SKM-1 treated with dmso at 0.1 percent for 144 hours (cell line): ENCODE data around the gene HOXC6.

Experiments used
- DNase-seq: peaks from one replicate; lab custom pipeline; 2025; ENCODE audit not compliant: unreplicated experiment; lab: John Stamatoyannopoulos, UW

HOXC6 gene

GRCh38 chr12:54025499-54026405 lies 2.5 kb upstream of the HOXC6 start:
- DNase-seq, result no peak

GRCh38 chr12:54026640-54027441 lies 1.4 kb upstream of the HOXC6 start:
- no peak for DNase-seq

GRCh38 chr12:54027442-54027786 lies 826 bp upstream of the HOXC6 start:
- DNase-seq, result no peak

DNA sequence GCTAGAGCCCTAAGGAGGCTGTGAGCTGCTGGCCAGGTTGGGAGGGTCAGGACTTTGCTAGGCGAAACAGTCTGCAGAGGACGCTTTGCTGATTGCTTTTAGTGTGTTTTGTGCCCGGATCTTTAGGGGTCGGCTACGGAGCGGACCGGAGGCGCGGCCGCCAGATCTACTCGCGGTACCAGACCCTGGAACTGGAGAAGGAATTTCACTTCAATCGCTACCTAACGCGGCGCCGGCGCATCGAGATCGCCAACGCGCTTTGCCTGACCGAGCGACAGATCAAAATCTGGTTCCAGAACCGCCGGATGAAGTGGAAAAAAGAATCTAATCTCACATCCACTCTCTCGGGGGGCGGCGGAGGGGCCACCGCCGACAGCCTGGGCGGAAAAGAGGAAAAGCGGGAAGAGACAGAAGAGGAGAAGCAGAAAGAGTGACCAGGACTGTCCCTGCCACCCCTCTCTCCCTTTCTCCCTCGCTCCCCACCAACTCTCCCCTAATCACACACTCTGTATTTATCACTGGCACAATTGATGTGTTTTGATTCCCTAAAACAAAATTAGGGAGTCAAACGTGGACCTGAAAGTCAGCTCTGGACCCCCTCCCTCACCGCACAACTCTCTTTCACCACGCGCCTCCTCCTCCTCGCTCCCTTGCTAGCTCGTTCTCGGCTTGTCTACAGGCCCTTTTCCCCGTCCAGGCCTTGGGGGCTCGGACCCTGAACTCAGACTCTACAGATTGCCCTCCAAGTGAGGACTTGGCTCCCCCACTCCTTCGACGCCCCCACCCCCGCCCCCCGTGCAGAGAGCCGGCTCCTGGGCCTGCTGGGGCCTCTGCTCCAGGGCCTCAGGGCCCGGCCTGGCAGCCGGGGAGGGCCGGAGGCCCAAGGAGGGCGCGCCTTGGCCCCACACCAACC lies 1.5 kb downstream of the HOXC6 start:
- no peak for DNase-seq

DNA sequence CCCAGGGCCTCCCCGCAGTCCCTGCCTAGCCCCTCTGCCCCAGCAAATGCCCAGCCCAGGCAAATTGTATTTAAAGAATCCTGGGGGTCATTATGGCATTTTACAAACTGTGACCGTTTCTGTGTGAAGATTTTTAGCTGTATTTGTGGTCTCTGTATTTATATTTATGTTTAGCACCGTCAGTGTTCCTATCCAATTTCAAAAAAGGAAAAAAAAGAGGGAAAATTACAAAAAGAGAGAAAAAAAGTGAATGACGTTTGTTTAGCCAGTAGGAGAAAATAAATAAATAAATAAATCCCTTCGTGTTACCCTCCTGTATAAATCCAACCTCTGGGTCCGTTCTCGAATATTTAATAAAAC lies 2.2 kb downstream of the HOXC6 start:
- no peak for DNase-seq

DNA sequence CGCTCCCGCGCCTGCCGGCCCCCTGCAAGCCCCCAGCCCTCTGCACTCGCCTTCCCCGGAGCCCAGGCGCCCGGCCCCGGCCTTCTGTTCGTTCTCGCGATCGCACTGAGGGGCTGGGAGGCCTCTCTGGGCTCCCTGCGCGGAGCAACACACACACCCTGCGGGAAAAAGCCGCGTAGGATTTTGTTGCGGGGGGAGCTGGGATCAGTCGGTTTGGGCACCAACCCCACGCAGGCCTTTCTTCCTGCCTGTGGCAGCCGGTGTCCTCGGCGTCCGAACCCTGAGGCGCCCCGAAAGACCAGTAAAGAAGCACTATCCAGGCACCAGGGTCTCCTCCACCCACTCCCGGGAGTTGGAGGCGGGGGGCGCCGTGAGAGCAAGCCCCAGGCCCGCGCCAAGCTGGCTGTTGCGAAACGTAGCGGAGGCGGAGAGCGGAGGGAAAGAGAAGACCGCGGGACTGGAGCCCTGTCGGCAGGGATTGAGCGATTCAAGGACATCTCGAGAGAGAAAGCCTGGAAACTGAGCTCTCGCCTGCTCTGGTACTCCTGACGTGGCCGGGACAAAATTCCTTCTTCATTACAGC lies 2.7 kb downstream of the HOXC6 start:
- DNase-seq, result no peak

GRCh38 chr12:54031480-54031879 lies 3.2 kb downstream of the HOXC6 start:
- no peak for DNase-seq

DNA sequence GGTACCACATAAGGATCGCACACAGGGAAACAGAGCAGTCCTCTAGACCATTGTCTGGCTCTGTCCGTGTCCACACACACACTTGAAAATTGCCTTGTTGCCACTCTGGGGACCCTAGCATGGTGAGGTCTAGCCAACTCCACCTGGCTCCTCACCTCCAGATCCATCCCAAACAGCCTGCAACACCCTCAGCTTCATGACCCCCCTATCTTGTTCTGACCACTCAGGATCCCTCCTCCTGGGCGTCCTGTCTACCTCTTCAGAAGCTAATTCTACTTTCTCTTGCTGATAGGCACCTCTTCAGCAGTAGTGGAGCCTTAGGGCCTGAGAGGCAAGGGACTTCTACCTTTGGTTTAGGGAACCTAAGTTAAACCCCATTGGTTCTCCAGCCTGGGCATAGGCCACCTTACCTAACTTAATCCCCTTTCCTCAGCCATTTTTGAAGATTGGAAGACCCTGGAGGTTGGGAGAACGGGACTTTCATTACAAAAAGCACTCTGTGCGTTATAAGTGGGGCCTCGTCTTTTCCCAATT lies 3.9 kb downstream of the HOXC6 start:
- DNase-seq, result no peak

- DNase-seq, result peak; percentile 1
Observed at GRCh38 chr12:54032627-54033100, 4.4 kb downstream of the HOXC6 start, which contains the start of gene HOXC5. Gene HOXC5 (plus strand): TSS chr12:54033050. CDS start chr12:54033123, 73 bp downstream.

DNA sequence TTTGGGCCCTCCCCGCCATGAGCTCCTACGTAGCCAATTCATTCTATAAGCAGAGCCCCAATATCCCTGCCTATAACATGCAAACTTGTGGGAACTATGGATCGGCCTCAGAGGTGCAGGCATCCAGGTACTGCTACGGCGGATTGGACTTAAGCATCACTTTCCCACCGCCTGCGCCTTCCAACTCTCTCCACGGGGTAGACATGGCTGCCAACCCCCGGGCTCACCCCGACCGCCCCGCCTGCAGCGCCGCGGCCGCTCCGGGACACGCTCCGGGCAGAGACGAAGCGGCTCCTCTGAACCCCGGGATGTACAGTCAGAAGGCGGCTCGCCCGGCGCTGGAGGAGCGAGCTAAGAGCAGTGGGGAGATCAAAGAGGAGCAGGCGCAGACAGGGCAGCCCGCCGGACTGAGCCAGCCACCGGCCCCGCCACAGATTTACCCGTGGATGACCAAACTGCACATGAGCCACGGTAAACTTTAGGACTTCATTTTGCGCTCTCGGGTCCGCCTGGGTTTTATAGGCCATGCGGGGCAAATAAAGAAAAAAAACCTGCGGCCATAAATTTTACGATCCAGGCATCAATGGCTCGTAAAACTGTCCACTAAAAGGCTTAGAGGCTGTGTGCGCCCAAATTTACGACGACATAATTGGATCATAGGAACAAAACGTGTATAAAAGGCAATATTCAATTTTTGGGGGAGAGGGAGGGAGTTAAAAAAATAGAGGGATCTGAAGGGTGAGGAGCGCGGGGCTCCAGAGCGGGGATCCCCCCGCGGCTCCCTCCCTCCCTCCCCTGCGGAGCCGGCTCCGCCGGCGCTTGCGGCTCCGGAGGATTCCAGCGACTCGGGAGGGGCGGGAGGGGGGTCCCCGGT lies 5.1 kb downstream of the HOXC6 start:
- no peak for DNase-seq

DNA sequence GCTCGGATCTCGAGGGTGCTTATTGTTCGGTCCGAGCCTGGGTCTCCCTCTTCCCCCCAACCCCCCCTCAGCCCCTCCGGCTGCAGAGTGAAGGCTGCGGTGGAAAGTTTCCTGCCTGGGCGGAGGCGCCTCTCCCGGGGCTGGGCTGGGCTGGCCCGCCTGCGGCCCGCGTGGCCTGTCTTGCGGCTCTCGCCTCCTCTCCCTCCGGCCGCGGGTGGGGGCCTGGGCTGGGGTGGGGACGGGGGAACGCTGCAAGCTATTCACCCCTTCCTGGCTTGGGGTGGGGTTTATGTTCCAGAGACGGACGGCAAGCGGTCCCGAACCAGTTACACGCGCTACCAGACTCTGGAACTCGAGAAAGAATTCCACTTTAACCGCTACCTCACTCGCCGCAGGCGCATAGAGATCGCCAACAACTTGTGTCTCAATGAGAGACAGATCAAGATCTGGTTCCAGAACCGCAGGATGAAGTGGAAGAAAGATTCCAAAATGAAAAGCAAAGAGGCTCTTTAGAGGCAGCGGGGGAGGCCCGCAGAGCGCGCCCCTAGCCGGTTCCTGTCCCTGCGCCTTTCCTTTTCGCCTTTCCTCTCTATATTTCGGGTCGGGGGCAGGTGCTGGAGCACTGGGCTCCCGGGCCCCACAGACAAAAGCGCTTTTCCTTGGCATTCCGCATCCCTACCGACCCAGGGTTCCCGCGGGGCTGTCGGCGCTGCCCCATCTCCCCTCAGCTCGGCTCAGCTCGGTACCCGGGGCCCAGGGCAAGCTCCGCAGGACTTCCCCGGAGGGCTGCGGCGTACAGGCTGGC lies 5.9 kb downstream of the HOXC6 start:
- no peak for DNase-seq

GRCh38 chr12:54034785-54035310 lies 6.6 kb downstream of the HOXC6 start:
- no peak for DNase-seq

DNA sequence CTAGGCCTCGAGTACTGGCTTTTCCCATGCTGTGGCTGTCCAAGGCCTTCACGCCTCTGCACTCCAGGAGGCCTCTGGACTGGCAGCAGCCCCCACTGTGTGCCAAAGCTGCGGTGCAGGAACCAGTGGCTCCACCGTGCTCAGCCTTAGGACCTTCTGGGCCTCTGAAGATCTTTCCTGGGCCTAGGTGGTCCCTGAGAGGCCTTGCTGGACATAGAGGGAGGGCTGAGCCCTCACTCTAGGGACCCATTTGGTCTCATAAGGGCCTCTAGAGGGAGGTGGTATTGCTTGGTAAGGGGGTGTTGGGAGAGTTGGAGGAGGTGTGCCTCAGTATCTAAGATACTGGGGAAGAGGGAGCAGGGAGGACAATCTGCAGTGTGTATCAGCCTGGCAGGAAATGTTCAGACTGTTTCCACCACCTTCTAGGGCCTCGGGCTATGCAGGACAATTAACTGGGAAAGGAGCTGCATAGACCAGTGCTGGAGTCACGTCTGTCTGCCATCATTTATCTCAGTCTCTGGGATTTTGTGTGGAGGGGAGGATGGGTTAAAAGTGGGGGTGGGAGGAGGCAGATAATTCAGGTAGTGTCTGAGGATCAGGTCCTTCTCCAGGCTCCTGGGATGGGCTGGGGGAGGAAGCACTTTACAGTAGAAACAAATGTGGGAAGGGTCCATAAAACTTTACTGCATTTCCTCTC lies 7.5 kb downstream of the HOXC6 start:
- no peak for DNase-seq

DNA sequence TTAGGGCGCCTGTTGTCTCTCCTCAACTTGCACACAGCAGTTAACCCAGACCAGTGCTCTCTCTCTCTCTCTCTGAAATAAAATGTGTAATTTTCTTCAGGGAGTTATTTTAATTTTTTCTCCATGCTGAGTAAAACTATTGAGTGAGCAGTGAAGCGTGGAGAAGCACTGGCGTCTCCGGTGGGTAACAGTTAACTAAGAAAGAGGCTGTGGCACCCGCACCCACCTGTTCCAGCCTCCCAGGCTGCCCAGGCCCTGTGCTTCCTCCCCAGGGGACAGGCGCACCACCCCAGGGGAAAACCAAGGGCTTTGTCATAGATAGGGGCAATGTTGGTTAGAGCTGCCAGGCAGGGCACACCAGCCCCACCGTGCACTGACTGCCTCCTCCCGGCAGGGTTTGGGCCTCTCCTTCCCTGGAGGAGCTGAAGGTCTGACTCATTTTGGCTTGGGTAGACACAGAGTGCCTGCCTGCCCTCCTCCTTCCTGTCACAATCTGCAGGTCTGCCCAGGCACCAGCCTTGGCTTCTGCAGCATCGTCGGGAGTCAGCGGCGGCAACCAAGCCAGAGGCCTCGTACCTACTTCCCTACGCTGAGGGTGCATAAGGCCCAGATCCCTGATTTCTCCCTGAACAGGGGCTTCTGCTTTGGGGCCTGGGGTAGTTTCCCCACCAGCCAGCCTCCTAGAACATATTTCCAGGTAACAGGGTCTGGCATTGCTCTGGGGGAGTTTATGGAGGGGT lies 8.6 kb downstream of the HOXC6 start:
- no peak for DNase-seq

DNA sequence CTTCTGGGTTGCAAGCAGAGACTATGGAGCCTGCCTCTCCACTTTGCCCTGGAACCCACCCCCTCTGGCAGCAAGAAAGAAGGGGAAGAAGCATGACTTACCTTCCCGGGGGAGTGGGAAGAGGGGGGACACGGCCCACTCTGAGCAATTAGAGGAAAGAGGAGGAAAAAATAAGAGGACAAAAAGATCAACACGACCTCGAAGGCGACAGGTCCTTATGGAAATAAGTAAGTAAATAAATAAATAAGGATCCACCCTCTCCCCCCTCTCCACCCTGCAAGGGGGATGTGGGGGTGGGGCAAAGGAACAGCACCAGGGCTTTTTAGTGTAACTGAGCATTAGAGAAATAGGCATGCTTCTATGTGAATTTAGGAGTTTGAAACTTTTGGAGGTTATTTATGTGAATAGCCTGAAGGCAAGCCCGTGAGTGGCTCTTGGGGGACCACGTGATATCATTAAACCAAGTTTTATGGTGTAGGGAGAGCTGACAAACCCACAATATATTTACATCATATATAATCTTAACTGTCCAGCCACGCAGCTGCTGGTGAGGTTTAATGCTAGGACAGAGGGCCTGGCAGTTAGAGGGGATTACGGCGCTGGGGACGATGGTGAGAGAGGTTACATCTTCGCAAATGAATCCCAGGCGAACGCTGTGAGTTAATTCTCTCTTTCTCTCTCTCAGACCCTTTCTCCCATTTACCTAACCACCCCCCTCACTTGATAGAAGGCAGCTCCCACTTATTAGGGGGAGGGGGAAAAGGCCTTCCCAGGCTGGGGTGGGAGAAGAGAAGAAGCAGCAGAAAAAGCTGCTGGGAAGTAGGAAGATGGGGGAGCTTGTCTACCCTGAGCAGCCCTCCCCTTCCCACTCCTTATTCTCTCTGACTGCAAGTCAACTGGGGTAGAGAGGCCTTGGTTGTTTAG lies 9.4 kb downstream of the HOXC6 start:
- DNase-seq, result no peak

GRCh38 chr12:54038284-54038870 lies 10.1 kb downstream of the HOXC6 start:
- DNase-seq, result no peak
